Omental fat pad (tissue), 4 donors: ENCODE measurements around the gene NUMA1. TPM values are rescaled to one million over a fixed set of nuclear protein-coding genes. Genes with fewer than 3 reads are reported as not detected.

Source experiments
- ATAC-seq: fragments of 150-250 bp; one replicate; pipeline ENCODE4 v1.9.1; 2016; ENCODE audit warnings: mild to moderate bottlenecking, moderate library complexity; ENCODE audit not compliant: low FRiP score
- DNase-seq: peaks from one replicate; pipeline ENCODE4 v3.0.0-alpha.2; 2019; ENCODE audit warnings: low spot score
- total RNA-seq, 4 donors: library from RNA; depleted of rRNA; stranded (reverse); fragments of >200 nt; gene quantifications; one replicate each; pipeline ENCODE4 v1.1.0, GENCODE V29; 2016
- TF ChIP-seq, protein P1 (sequence below), 3 donors: fragments of 450-650 bp; IDR thresholded peaks; one replicate each; pipeline ENCODE4 v1.5.1; 2016 to 2017; ENCODE audit warnings: antibody characterized with exemption in 3 of 3, mild to moderate bottlenecking in 3 of 3, moderate library complexity in 2 of 3

NUMA1 gene
- total RNA-seq, 4 donors from 2014 or later = 113 to 270 (median 159) TPM

DNA sequence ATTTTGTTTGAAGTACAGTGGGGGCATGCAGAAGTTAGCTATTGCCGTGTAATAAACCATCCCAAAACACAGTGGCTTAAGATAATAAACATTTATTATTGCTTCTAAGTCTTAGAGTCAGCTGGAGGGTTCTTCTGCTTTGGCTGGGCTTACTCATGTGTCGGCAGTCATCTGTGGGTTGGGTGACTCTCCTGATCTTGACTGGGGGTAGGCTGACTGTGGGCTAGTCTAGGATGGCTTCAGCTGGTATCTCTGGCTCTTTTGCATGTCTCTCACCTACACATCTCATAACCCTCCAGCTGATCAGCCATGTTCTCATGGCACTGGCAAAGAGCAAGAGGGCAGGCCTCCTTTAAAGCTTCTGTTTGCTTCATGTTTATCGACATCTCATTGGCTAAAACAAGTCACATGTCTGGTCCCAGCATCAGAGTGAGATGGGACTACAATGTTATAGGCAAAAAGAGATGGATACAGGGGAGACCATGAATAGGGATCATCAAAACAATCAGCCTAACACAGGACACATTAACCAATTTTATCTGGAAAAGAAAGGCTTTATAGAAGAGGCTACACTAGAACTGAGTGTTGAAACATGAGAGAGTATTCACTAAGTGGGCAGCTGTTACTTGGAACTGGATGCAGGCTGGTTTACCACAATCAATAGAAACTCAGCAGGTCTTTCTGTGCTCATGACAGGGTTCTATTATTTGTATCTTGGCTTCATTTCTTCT lies 5.4 kb upstream of the NUMA1 start:
- DNase-seq = no peak
- no peak for ATAC-seq

GRCh38 chr11:72084965-72085364 lies 4.6 kb upstream of the NUMA1 start:
- ATAC-seq (no peak), DNase-seq (no peak)
- TF ChIP-seq, protein P1, sequence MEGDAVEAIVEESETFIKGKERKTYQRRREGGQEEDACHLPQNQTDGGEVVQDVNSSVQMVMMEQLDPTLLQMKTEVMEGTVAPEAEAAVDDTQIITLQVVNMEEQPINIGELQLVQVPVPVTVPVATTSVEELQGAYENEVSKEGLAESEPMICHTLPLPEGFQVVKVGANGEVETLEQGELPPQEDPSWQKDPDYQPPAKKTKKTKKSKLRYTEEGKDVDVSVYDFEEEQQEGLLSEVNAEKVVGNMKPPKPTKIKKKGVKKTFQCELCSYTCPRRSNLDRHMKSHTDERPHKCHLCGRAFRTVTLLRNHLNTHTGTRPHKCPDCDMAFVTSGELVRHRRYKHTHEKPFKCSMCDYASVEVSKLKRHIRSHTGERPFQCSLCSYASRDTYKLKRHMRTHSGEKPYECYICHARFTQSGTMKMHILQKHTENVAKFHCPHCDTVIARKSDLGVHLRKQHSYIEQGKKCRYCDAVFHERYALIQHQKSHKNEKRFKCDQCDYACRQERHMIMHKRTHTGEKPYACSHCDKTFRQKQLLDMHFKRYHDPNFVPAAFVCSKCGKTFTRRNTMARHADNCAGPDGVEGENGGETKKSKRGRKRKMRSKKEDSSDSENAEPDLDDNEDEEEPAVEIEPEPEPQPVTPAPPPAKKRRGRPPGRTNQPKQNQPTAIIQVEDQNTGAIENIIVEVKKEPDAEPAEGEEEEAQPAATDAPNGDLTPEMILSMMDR (IDR thresholded peaks at IDR 0.05) = no peak

More for the DNA sequence above, 5.4 kb upstream of the NUMA1 start:
- TF ChIP-seq, protein P1 (IDR thresholded peaks at IDR 0.05) = no peak

DNA sequence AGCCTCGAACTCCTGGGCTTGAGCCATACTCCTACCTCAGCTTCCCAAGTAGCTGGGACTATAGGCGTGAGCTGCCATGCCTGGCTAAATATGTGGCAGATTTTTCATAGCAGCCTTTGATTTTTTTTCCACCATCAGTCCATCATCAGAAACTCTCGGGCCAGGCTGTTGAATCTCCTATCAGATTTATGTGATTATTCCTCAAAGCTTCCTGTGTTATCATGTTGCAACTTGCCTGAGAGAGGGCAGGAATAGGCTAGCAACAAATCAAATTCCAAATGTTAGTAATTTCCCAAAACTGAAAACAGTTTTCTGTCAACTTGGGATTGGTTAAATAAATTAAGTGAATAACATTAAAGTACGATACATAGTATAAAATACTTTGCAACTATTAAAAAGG lies 3.7 kb upstream of the NUMA1 start:
- TF ChIP-seq, protein P1 (IDR thresholded peaks at IDR 0.05) = no peak
- DNase-seq = no peak
- ATAC-seq = no peak

DNA sequence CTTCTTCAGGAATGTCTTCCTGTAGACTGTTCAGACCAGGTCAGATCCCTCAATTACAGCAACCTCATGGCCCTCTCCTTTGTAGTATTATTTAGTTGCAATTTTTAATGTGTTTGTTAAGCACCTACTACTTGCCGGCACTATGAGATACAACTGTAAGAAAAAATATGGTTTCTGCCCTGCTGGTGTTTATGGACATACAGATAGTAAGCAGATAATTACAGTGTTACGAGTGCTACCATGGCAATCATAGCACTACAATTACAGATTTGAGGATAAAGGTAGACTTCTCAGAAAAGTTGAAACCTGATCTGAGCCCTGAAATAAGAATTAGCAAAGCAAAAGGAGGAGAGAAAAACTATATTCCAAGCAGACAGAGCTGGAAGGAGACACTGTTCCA lies 3.1 kb upstream of the NUMA1 start:
- DNase-seq = no peak

GRCh38 chr11:72081821-72082453 lies 1.6 kb upstream of the NUMA1 start:
- DNase-seq (no peak), ATAC-seq (no peak)
- TF ChIP-seq, protein P1 (IDR thresholded peaks at IDR 0.05) = no peak

More for the DNA sequence above, 3.1 kb upstream of the NUMA1 start:
- TF ChIP-seq, protein P1 (IDR thresholded peaks at IDR 0.05) = no peak
- ATAC-seq = no peak

- DNase-seq (no peak), ATAC-seq (no peak)
- TF ChIP-seq, protein P1 (IDR thresholded peaks at IDR 0.05) = no peak
Measured at GRCh38 chr11:72081184-72081644, 872 bp upstream of the NUMA1 start.
